Loucy (cell line): Measurements from ENCODE around the gene C1orf50.

Experiments
- CTCF ChIP-seq: fragments of 200-600 bp; sonication (generic); conservative IDR thresholded peaks from 2 replicates; pipeline ENCODE4 v1.5.1; 2014; ENCODE audit warnings: mild to moderate bottlenecking, antibody characterized with exemption, low read length
- EZH2phosphoT487 ChIP-seq: fragments of 200-600 bp; IDR thresholded peaks from 2 replicates; pipeline ENCODE4 v1.6.1; 2018; ENCODE audit warnings: antibody characterized with exemption, mild to moderate bottlenecking, moderate library complexity, borderline replicate concordance

DNA sequence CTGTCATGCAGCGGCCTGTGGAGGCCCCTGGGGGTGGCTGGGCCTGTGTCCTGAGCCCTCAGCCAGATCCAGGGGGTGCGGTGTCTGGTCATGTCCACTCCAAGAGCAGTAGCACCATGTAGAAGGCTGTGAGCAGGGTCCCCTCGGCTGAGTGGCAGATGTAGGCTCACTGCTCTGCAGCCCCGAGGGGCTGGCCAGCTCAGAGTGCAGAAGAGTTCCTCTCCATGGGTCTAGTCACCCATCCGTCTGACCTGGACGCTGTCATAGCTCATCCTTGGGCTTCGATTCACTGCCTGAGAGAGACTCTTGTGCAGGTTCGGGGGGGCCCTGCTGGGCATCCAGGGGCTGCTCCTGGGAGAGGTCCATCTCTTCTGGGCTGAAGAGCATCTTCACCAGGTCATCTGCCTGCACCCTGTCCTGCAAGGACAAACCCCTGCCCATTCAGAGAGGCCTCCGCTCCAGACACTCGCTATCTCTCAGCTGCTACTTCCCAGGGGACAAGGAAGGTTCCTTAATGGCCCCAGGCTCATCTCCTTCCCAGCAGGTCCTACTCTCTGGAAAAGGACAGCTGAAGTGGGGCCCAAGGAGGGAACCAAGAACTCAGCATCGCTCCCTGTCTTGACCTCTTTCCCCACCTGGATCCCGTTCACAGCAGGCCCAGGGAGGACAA is 20.5 kb upstream of the C1orf50 start:
- TF ChIP-seq CTCF (no peak), EZH2phosphoT487 (no peak)
